H9 (cell line): Measurements from ENCODE around the gene CHMP4A. TPM values are rescaled to one million over a fixed set of nuclear protein-coding genes. Genes with fewer than 3 reads are reported as not detected.

Experiments
- DNase-seq: peaks from one replicate; pipeline ENCODE4 v3.0.0-alpha.2; 2017
- H2AFZ ChIP-seq: one replicate; pipeline ENCODE4 v1.6.1; 2013; ENCODE audit warnings: mild to moderate bottlenecking, low read length, control low read depth, moderate library complexity
- H2AK5ac ChIP-seq: 2 replicates; pipeline ENCODE4 v1.6.1; 2013; ENCODE audit warnings: low read length, control low read depth, mixed read lengths; ENCODE audit not compliant: insufficient read length
- H2BK120ac ChIP-seq: one replicate; pipeline ENCODE4 v1.6.1; 2013; ENCODE audit warnings: low read depth, mild to moderate bottlenecking, low read length, control low read depth, inconsistent platforms; ENCODE audit not compliant: poor library complexity, severe bottlenecking
- H2BK12ac ChIP-seq: 2 replicates; pipeline ENCODE4 v1.6.1; 2013; ENCODE audit warnings: low read length, control low read depth, mixed read lengths, low read depth; ENCODE audit not compliant: insufficient read length
- H2BK15ac ChIP-seq: 2 replicates; pipeline ENCODE4 v1.6.1; 2013; ENCODE audit warnings: low read depth, low read length, control low read depth
- H2BK20ac ChIP-seq: one replicate; pipeline ENCODE4 v1.6.1; 2013; ENCODE audit warnings: low read depth, mild to moderate bottlenecking, low read length, control low read depth, inconsistent platforms; ENCODE audit not compliant: poor library complexity, severe bottlenecking
- H2BK5ac ChIP-seq: 2 replicates; pipeline ENCODE4 v1.6.1; 2013; ENCODE audit warnings: low read length, control low read depth, mixed read lengths; ENCODE audit not compliant: insufficient read length
- H3K14ac ChIP-seq: 2 replicates; pipeline ENCODE4 v1.6.1; 2013; ENCODE audit warnings: low read length, control low read depth; ENCODE audit not compliant: insufficient read depth
- H3K18ac ChIP-seq: 2 replicates; pipeline ENCODE4 v1.6.1; 2013; ENCODE audit warnings: low read depth, mild to moderate bottlenecking, mixed read lengths, low read length, control low read depth; ENCODE audit not compliant: insufficient read length
- H3K23ac ChIP-seq: 2 replicates; pipeline ENCODE4 v1.6.1; 2013; ENCODE audit warnings: low read length, control low read depth, mixed read lengths, low read depth; ENCODE audit not compliant: insufficient read length
- H3K23me2 ChIP-seq: 2 replicates; pipeline ENCODE4 v1.6.1; 2013; ENCODE audit warnings: low read depth, mild to moderate bottlenecking, mixed read lengths, low read length, control low read depth; ENCODE audit not compliant: insufficient read length, poor library complexity, severe bottlenecking
- H3K27ac ChIP-seq: 2 replicates; pipeline ENCODE4 v1.5.1; 2013; ENCODE audit warnings: low read length, control low read depth, mixed read lengths, low read depth; ENCODE audit not compliant: insufficient read length
- H3K27me3 ChIP-seq: 2 replicates; pipeline ENCODE4 v1.6.1; 2013; ENCODE audit warnings: low read length, control low read depth, inconsistent platforms; ENCODE audit not compliant: insufficient read depth
- H3K4ac ChIP-seq: 2 replicates; pipeline ENCODE4 v1.6.1; 2013; ENCODE audit warnings: low read depth, mild to moderate bottlenecking, control low read depth, inconsistent platforms, low read length, moderate library complexity
- H3K4me1 ChIP-seq: 2 replicates; pipeline ENCODE4 v1.6.1; 2013; ENCODE audit warnings: low read length, control low read depth, inconsistent platforms; ENCODE audit not compliant: insufficient read depth
- H3K4me2 ChIP-seq: 2 replicates; pipeline ENCODE4 v1.6.1; 2013; ENCODE audit warnings: low read length, control low read depth, mixed read lengths; ENCODE audit not compliant: insufficient read length, insufficient read depth
- H3K56ac ChIP-seq: 2 replicates; pipeline ENCODE4 v1.6.1; 2013; ENCODE audit warnings: low read depth, mild to moderate bottlenecking, mixed read lengths, low read length, control low read depth; ENCODE audit not compliant: insufficient read length
- H3K79me1 ChIP-seq: 2 replicates; pipeline ENCODE4 v1.6.1; 2013; ENCODE audit warnings: low read depth, mild to moderate bottlenecking, moderate library complexity, low read length, control low read depth, inconsistent platforms; ENCODE audit not compliant: insufficient read depth, poor library complexity, severe bottlenecking
- H3K79me2 ChIP-seq: 2 replicates; pipeline ENCODE4 v1.6.1; 2013; ENCODE audit warnings: low read length, control low read depth, inconsistent platforms; ENCODE audit not compliant: insufficient read depth
- H3K9ac ChIP-seq: 2 replicates; pipeline ENCODE4 v1.6.1; 2013; ENCODE audit warnings: low read length, control low read depth, mixed read lengths; ENCODE audit not compliant: insufficient read length; ENCODE audit errors: extremely low read depth
- H3K9me3 ChIP-seq: one replicate; pipeline ENCODE4 v1.6.1; 2013; ENCODE audit warnings: low read depth, low read length, inconsistent platforms; ENCODE audit not compliant: control insufficient read depth
- H3T11ph ChIP-seq: one replicate; pipeline ENCODE4 v1.6.1; 2013; ENCODE audit warnings: mild to moderate bottlenecking, low read length, control low read depth, inconsistent platforms
- H4K20me1 ChIP-seq: one replicate; pipeline ENCODE4 v1.6.1; 2013; ENCODE audit not compliant: control insufficient read depth, insufficient read length, insufficient read depth
- H4K5ac ChIP-seq: 2 replicates; pipeline ENCODE4 v1.6.1; 2013; ENCODE audit warnings: low read depth, mild to moderate bottlenecking, mixed read lengths, low read length, control low read depth; ENCODE audit not compliant: insufficient read length
- H4K8ac ChIP-seq: replicated peaks from 2 replicates; pipeline ENCODE4 v1.6.1; 2013; ENCODE audit warnings: low read length, control low read depth, mixed read lengths, low read depth; ENCODE audit not compliant: insufficient read length
- H4K91ac ChIP-seq: 2 replicates; pipeline ENCODE4 v1.6.1; 2013; ENCODE audit warnings: low read depth, mild to moderate bottlenecking, moderate library complexity, mixed read lengths, low read length, control low read depth; ENCODE audit not compliant: insufficient read length
- H3K27ac Mint-ChIP-seq, 3 experiments: 2 replicates in 2 of 3; 3 replicates in 1 of 3; pipeline ENCODE4 v1.8.0; 2020 to 2021; ENCODE audit warnings: mixed read lengths in 3 of 3, mild to moderate bottlenecking in 1 of 3, moderate library complexity in 1 of 3
- H3K27me3 Mint-ChIP-seq: 2 replicates; pipeline ENCODE4 v1.8.0; 2021; ENCODE audit warnings: low read depth, mild to moderate bottlenecking, moderate library complexity, mixed read lengths
- H3K36me3 Mint-ChIP-seq, 3 experiments: 2 replicates in 2 of 3; 3 replicates in 1 of 3; pipeline ENCODE4 v1.8.0; 2020 to 2021; ENCODE audit warnings: low read depth in 3 of 3, mixed read lengths in 3 of 3; ENCODE audit not compliant: insufficient read depth in 1 of 3
- H3K4me1 Mint-ChIP-seq, 2 experiments: 2 replicates each; pipeline ENCODE4 v1.8.0; 2020; ENCODE audit warnings: mixed read lengths in 2 of 2
- H3K4me3 Mint-ChIP-seq, 2 experiments: 2 replicates in 1 of 2; 3 replicates in 1 of 2; pipeline ENCODE4 v1.8.0; 2020 to 2021; ENCODE audit warnings: mild to moderate bottlenecking in 2 of 2, mixed read lengths in 2 of 2, moderate library complexity in 1 of 2
- H3K9me3 Mint-ChIP-seq, 2 experiments: 2 replicates in 1 of 2; 3 replicates in 1 of 2; pipeline ENCODE4 v1.8.0; 2020; ENCODE audit warnings: mild to moderate bottlenecking in 2 of 2, mixed read lengths in 2 of 2, moderate library complexity in 1 of 2
- WGBS: extraction: QIAGEN DNeasy Blood & Tissue Kit; methylation state at CpG from one replicate; pipeline ENCODE4 v1.1.7; 2013; ENCODE audit warnings: missing lambda C conversion rate, low lambda C conversion rate, mixed read lengths; ENCODE audit not compliant: insufficient read length; ENCODE audit errors: extremely low coverage; 5-methylcytosine and 5-hydroxymethylcytosine counted together
- total RNA-seq: library from RNA; stranded (reverse); gene quantifications from 2 replicates; pipeline ENCODE4 v1.2.1, GENCODE V29; 2021
- TF ChIP-seq, protein P1 (sequence below): fragments of 200-600 bp; sonication (generic); conservative IDR thresholded peaks from 3 replicates; pipeline ENCODE4 v1.8.0; 2021; ENCODE audit warnings: antibody characterized with exemption, mild to moderate bottlenecking

The CHMP4A gene
- total RNA-seq, 1 experiment from 2014 or later = 46.2 TPM

DNA sequence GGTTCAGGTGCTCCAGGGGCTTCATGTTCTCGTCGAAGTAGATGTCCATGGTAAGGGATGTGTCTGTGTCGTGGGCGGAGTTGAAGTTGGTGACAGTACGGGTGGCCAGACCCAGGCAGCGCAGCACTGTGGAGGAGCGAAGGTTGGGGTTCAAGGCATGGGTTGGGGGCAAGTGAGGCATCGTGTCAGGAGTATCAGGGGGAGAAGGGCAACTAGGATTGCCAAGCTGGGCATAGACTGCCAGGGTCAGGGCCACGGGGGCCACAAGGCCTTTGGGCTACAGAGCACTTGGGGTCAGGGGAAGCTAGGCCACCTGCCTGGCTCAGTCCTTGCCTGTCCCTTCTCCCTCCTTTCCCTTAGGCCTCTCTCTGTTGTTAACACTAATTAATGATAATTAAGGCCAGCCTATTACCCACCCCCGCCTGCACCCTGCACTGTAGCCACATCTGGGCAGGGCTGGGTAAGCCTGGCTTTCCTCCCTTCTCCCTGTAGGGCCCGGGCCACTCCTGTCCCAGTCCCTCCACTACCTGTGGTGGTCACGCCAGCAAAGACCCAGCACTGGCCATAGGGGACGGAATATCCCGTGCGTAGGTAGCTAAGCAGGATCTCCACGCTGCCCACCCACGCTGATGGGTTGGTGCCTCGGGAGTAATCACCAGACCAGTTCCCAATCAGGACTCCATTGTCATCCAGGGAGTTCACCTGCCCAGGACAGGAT is 45.4 kb upstream of the CHMP4A start:
- Histone ChIP-seq H4K91ac (no peak overlapping the region), H2BK12ac (no peak overlapping the region), H3K9ac (no peak overlapping the region), H3K4me2 (no peak overlapping the region), H2BK15ac (no peak overlapping the region), H4K5ac (no peak overlapping the region), H3K56ac (no peak overlapping the region), H2AK5ac (no peak overlapping the region), H3K27me3 (no peaks in the 10 kb centered on the region), H3K23me2 (no peaks in the 10 kb centered on the region), H3K14ac (no peak overlapping the region; the same call in 1 of the 2 replicates), H3K9me3 (no peaks in the 10 kb centered on the region), H3K23ac (no peak overlapping the region), H4K20me1 (no peaks in the 10 kb centered on the region), H3K79me1 (no peaks in the 10 kb centered on the region), H3K4me1 (no peaks in the 10 kb centered on the region), H3K79me2 (no peaks in the 10 kb centered on the region), H3K4ac (no peak overlapping the region), H3T11ph (no peak overlapping the region), H3K27ac (no peak overlapping the region), H2BK20ac (no peak overlapping the region), H3K18ac (no peak overlapping the region), H2AFZ (no peak overlapping the region), H4K8ac (no peak overlapping the region), H2BK5ac (no peak overlapping the region), H2BK120ac (no peak overlapping the region)
- TF ChIP-seq, protein P1, sequence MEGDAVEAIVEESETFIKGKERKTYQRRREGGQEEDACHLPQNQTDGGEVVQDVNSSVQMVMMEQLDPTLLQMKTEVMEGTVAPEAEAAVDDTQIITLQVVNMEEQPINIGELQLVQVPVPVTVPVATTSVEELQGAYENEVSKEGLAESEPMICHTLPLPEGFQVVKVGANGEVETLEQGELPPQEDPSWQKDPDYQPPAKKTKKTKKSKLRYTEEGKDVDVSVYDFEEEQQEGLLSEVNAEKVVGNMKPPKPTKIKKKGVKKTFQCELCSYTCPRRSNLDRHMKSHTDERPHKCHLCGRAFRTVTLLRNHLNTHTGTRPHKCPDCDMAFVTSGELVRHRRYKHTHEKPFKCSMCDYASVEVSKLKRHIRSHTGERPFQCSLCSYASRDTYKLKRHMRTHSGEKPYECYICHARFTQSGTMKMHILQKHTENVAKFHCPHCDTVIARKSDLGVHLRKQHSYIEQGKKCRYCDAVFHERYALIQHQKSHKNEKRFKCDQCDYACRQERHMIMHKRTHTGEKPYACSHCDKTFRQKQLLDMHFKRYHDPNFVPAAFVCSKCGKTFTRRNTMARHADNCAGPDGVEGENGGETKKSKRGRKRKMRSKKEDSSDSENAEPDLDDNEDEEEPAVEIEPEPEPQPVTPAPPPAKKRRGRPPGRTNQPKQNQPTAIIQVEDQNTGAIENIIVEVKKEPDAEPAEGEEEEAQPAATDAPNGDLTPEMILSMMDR = no peak
- H3K4me1 Mint-ChIP-seq = no peaks in the 10 kb centered on the region; a peak in 2 of 4 replicates
- no peaks in the 10 kb centered on the region for H3K36me3 Mint-ChIP-seq
- no peak overlapping the region for H3K4me3 Mint-ChIP-seq
- peak; percentile 24 for DNase-seq
- no peaks in the 10 kb centered on the region; the same call in 1 of the 2 replicates for H3K27me3 Mint-ChIP-seq
- peak overlapping the region in 1 of 3 experiments; percentile 27; a peak in 1 of 7 replicates for H3K27ac Mint-ChIP-seq
- H3K9me3 Mint-ChIP-seq = no peaks in the 10 kb centered on the region
- no CpG with 5 or more reads among the region's 18 CpGs for WGBS
